GM12891 (cell line): Measurements from ENCODE around the gene DUSP8.

Experiments used
- PAX5 ChIP-seq: IDR thresholded peaks from 2 replicates; pipeline ENCODE4 v1.6.1; 2011; ENCODE audit warnings: low read length, moderate library complexity, mild to moderate bottlenecking; ENCODE audit not compliant: insufficient read depth, severe bottlenecking
- POLR2A ChIP-seq: IDR thresholded peaks from 2 replicates; pipeline ENCODE4 v1.6.1; 2011; ENCODE audit warnings: low read depth, low read length, control low read depth
- POLR2AphosphoS5 ChIP-seq: IDR thresholded peaks from 2 replicates; pipeline ENCODE4 v1.6.1; 2011; ENCODE audit warnings: low read depth, low read length, control low read depth
- POU2F2 ChIP-seq: IDR thresholded peaks from 2 replicates; pipeline ENCODE4 v1.6.1; 2011; ENCODE audit warnings: low read depth, mild to moderate bottlenecking, control low read depth, low read length, moderate library complexity
- SPI1 ChIP-seq: IDR thresholded peaks from 2 replicates; pipeline ENCODE4 v1.6.1; 2011; ENCODE audit warnings: low read depth, low read length, control low read depth
- TAF1 ChIP-seq: IDR thresholded peaks from 2 replicates; pipeline ENCODE4 v1.6.1; 2011; ENCODE audit warnings: low read depth, low read length, control low read depth

GRCh38 chr11:1558775-1559110 lies 13.3 kb downstream of the DUSP8 start:
- TF ChIP-seq POLR2A (no peak), POLR2AphosphoS5 (no peak), TAF1 (no peak), PAX5 (no peak), POU2F2 (no peak), SPI1 (no peak)
